Ectodermal cell (in vitro differentiated cells): ENCODE results near the gene GPAT2. TPM values are rescaled to one million over a fixed set of nuclear protein-coding genes. Genes with fewer than 3 reads are reported as not detected.
"Not testable (repeated sequence)": the region's sequence is repeated elsewhere in the genome, so short reads cannot be mapped to it uniquely, and the experiment has no call there.

ENCODE experiments used
- H3K27ac ChIP-seq: 2 replicates; pipeline ENCODE4 v1.7.0; 2013; ENCODE audit warnings: mild to moderate bottlenecking, low read depth, low read length; ENCODE audit not compliant: insufficient read depth, poor library complexity, severe bottlenecking
- H3K27me3 ChIP-seq: 2 replicates; pipeline ENCODE4 v1.7.0; 2013; ENCODE audit warnings: mild to moderate bottlenecking, low read length; ENCODE audit not compliant: insufficient read depth, control insufficient read depth, poor library complexity, severe bottlenecking
- H3K36me3 ChIP-seq: one replicate; pipeline ENCODE4 v1.7.0; 2013; ENCODE audit warnings: low read length; ENCODE audit not compliant: control insufficient read depth, insufficient read depth
- H3K4me1 ChIP-seq: one replicate; pipeline ENCODE4 v1.7.0; 2013; ENCODE audit warnings: low read length; ENCODE audit not compliant: control insufficient read depth, insufficient read depth
- H3K4me3 ChIP-seq: 2 replicates; pipeline ENCODE4 v1.7.0; 2013; ENCODE audit warnings: low read depth, low read length, control low read depth; ENCODE audit not compliant: insufficient read depth
- H3K9me3 ChIP-seq: 2 replicates; pipeline ENCODE4 v1.7.0; 2013; ENCODE audit warnings: mild to moderate bottlenecking, low read length, moderate library complexity; ENCODE audit not compliant: control insufficient read depth
- WGBS, 2 experiments: methylation state at CpG; one replicate each; pipeline ENCODE4 v1.1.7; 2013; ENCODE audit warnings: missing lambda C conversion rate in 2 of 2; 5-methylcytosine and 5-hydroxymethylcytosine counted together
- polyA plus RNA-seq, 4 experiments: library from polyadenylated mRNA; stranded (reverse); fragments of 50-300 nt; gene quantifications; one replicate each; pipeline ENCODE4 v1.2.3, GENCODE V29; 2013

Gene GPAT2
- not detected for polyA plus RNA-seq (2013, experiment 1 of 4)
- not detected for polyA plus RNA-seq (2013, experiment 2 of 4)
- polyA plus RNA-seq (2013, experiment 3 of 4): not detected
- polyA plus RNA-seq (2013, experiment 4 of 4): 0.08 TPM

GRCh38 chr2:96034792-96035191, at the start of gene GPAT2:
TSS of gene GPAT2 (minus strand) at chr2:96034916. CDS start at chr2:96032359, 2,557 bp downstream.
- WGBS, 2 experiments: no CpG with 5 or more reads among the region's 34 CpGs
- H3K4me3 ChIP-seq, H3K27ac ChIP-seq, H3K27me3 ChIP-seq, H3K36me3 ChIP-seq, H3K4me1 ChIP-seq, H3K9me3 ChIP-seq: not testable (repeated sequence)

GRCh38 chr2:96083989-96084857, 49.5 kb upstream of the GPAT2 start:
- no peaks in the 10 kb centered on the region for H3K4me1 ChIP-seq
- H3K4me3 ChIP-seq: no peak overlapping the region
- H3K9me3 ChIP-seq: no peaks in the 10 kb centered on the region
- no peaks in the 10 kb centered on the region for H3K27me3 ChIP-seq
- H3K27ac ChIP-seq: no peak overlapping the region
- no peaks in the 10 kb centered on the region for H3K36me3 ChIP-seq
- WGBS, 2 experiments: 92 to 93% methylated on average over 22 of the region's 22 CpGs

DNA sequence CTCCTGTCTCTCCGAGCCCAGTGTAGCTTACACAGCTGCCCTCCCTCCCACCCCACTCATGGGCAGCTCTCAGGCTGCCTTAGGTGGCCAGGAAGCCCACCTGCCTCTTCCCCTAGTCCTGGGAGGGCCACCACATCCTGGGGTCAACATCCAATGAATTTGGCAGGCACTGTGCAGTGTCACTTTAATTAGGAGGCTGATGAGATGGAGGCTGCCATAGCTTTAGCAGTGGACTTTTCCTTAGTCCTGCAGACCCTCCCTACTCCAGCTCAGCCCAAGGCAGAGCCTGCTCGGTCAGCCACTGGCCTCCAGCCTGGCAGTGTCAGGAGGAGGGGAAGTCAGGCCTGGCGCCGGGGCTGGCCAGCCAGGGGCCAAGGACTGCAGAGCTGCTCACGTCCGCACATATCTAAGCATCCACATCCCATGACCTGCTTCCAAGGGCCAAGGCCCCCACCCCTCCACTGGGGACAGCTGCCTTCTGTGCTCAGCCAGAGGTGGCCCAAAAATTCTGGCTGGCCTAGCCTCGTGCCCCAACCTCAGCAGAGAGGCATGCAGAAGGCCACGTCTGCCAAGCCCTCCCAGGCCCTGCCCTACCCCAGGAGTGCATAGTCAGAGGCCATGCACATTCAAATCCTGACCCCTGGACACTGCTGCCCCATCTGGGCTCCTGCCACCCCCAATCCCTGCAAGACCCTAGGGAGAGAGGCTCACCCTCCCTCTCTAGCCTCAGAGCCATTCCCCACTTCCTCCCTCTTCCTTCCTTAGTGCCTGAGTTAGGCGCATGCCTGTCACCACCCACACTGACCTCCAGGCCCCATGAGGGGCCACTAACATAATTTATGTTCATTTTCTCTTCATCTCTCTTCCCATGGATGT, 48.6 kb upstream of the GPAT2 start:
- no peak overlapping the region for H3K27ac ChIP-seq
- 92 to 93% methylated on average over 9 of the region's 9 CpGs for WGBS, 2 experiments
- no peaks in the 10 kb centered on the region for H3K4me1 ChIP-seq
- H3K36me3 ChIP-seq: no peaks in the 10 kb centered on the region
- no peak overlapping the region for H3K4me3 ChIP-seq
- H3K27me3 ChIP-seq: no peaks in the 10 kb centered on the region
- H3K9me3 ChIP-seq: no peaks in the 10 kb centered on the region

GRCh38 chr2:96082211-96083063, 47.7 kb upstream of the GPAT2 start:
- no peaks in the 10 kb centered on the region for H3K4me1 ChIP-seq
- 93 to 95% methylated on average over 14 of the region's 14 CpGs for WGBS, 2 experiments
- no peaks in the 10 kb centered on the region for H3K9me3 ChIP-seq
- H3K27ac ChIP-seq: no peak overlapping the region
- H3K27me3 ChIP-seq: no peaks in the 10 kb centered on the region
- no peaks in the 10 kb centered on the region for H3K36me3 ChIP-seq
- no peak overlapping the region for H3K4me3 ChIP-seq

DNA sequence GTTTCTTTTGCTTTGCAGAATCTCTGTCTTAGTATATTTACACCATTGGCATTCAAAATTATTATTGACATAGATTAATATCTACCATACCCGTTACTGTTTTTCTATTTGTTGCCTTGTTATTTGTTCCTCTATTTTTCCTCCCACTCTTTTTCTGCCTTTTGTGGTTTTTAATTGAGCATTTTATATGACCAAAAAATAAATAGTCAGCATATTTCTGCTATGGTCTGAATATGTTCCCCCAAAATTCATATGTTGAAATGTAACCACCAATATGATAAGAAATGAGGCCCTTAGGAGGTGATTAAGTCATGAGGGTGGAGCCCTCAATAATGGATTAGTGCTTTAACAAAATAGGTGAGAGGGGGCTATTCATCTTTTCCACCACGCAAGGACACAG, 46.3 kb upstream of the GPAT2 start:
- Histone ChIP-seq H3K36me3 (no peaks in the 10 kb centered on the region), H3K27me3 (no peaks in the 10 kb centered on the region), H3K4me1 (no peaks in the 10 kb centered on the region), H3K4me3 (no peak overlapping the region), H3K27ac (no peak overlapping the region), H3K9me3 (no peaks in the 10 kb centered on the region)
- whole genome bisulfite sequencing, 2 experiments: 86 to 92% methylated on average over 1 of the region's 2 CpGs

- Histone ChIP-seq H3K4me3 (no peak overlapping the region), H3K36me3 (no peaks in the 10 kb centered on the region), H3K9me3 (no peaks in the 10 kb centered on the region), H3K4me1 (peaks cover 4% of the 10 kb centered on the region), H3K27me3 (no peaks in the 10 kb centered on the region), H3K27ac (no peak overlapping the region)
- 94 to 95% methylated on average over 1 to 2 of the region's 2 CpGs for WGBS, 2 experiments
Observed at GRCh38 chr2:96075199-96075771, 40.6 kb upstream of the GPAT2 start.

GRCh38 chr2:96074156-96074555, 39.4 kb upstream of the GPAT2 start:
- no peaks in the 10 kb centered on the region for H3K36me3 ChIP-seq
- 87 to 92% methylated on average over 6 of the region's 6 CpGs for WGBS, 2 experiments
- no peaks in the 10 kb centered on the region for H3K27me3 ChIP-seq
- peaks cover 4% of the 10 kb centered on the region for H3K4me1 ChIP-seq
- no peaks in the 10 kb centered on the region for H3K9me3 ChIP-seq
- no peak overlapping the region for H3K4me3 ChIP-seq
- no peak overlapping the region for H3K27ac ChIP-seq

- Histone ChIP-seq H3K27ac (no peak overlapping the region), H3K4me1 (peaks cover 4% of the 10 kb centered on the region), H3K36me3 (no peaks in the 10 kb centered on the region), H3K9me3 (no peaks in the 10 kb centered on the region), H3K27me3 (no peaks in the 10 kb centered on the region), H3K4me3 (no peak overlapping the region)
- 75 to 78% methylated on average over 7 of the region's 7 CpGs for WGBS, 2 experiments
Observed at GRCh38 chr2:96073170-96073775, 38.6 kb upstream of the GPAT2 start.

DNA sequence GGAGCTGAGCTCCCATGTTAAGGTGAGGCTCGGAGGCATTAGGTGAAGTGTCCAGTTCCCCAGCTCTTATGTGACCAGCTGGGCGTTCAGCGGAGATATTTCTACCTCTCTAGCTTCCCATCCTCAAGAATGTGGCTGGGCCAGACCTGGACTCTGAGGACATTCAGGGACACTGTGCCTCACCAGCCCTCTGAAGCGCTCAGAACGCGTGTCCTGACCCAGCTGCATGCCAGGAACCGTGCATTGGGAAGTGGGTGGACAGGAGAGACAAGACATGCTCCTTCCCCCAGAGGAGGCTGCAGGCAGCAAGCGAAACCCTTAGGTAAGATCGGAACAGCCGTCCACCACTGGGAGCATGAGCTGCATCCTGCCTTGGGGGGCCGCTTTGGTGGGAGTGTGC, 38.0 kb upstream of the GPAT2 start:
- no peaks in the 10 kb centered on the region for H3K9me3 ChIP-seq
- no peaks in the 10 kb centered on the region for H3K27me3 ChIP-seq
- H3K4me1 ChIP-seq: peaks cover 8% of the 10 kb centered on the region
- 81 to 83% methylated on average over 11 of the region's 11 CpGs for WGBS, 2 experiments
- no peaks in the 10 kb centered on the region for H3K36me3 ChIP-seq
- no peak overlapping the region for H3K27ac ChIP-seq
- no peak overlapping the region for H3K4me3 ChIP-seq
